Measurements from ENCODE around the gene SPTBN1. TPM values are rescaled to one million over a fixed set of nuclear protein-coding genes. Genes with fewer than 3 reads are reported as not detected.

The SPTBN1 gene
- total and polyA plus RNA-seq, 2 of the 13 experiments (the other 11 are each of a cell fraction or from before 2014, with no cell fraction given): 123 to 299 TPM

- TF ChIP-seq HDAC1 (CRISPR knock-in tag; IDR thresholded peaks at IDR 0.05) (peak; percentile 90), TFAP4 (IDR thresholded peaks at IDR 0.05; ENCODE audit: borderline replicate concordance, low read depth) (peak; percentile 56; the same call in 1 of the 2 replicates), ZMAT5 (CRISPR knock-in tag; IDR thresholded peaks at IDR 0.05; ENCODE audit: borderline replicate concordance, low read depth) (no peak), ZNF232 (CRISPR knock-in tag; IDR thresholded peaks at IDR 0.05; ENCODE audit: borderline replicate concordance) (peak; percentile 87), AKNA (CRISPR knock-in tag; IDR thresholded peaks at IDR 0.05; ENCODE audit: borderline replicate concordance) (peak; percentile 51; the same call in 1 of the 2 replicates), BRD4 (CRISPR knock-in tag; IDR thresholded peaks at IDR 0.05) (0 out of 2 replicates have a peak, but pooled peaks have one; percentile 52), MBD4 (IDR thresholded peaks at IDR 0.05; ENCODE audit: borderline replicate concordance, low read length) (peak; percentile 97), ZFP37 (CRISPR knock-in tag; IDR thresholded peaks at IDR 0.05; ENCODE audit: borderline replicate concordance) (peak; percentile 73; the same call in 1 of the 2 replicates), ZGPAT (CRISPR knock-in tag; IDR thresholded peaks at IDR 0.05) (peak; percentile 97), ZNF850 (CRISPR knock-in tag; conservative IDR thresholded peaks at IDR 0.05) (no peak), MED13 (CRISPR knock-in tag; IDR thresholded peaks at IDR 0.05) (peak; percentile 94), PBX3 (CRISPR knock-in tag; IDR thresholded peaks at IDR 0.05; ENCODE audit: borderline replicate concordance) (0 out of 2 replicates have a peak, but pooled peaks have one; percentile 35), ZBTB10 (CRISPR knock-in tag; IDR thresholded peaks at IDR 0.05; ENCODE audit: borderline replicate concordance) (peak; percentile 34; the same call in 1 of the 2 replicates), NCOA1 (CRISPR knock-in tag; IDR thresholded peaks at IDR 0.05) (no peak), MBNL3 (CRISPR knock-in tag; conservative IDR thresholded peaks at IDR 0.05) (no peak; the same call in 1 of the 2 replicates), ZNF598 (CRISPR knock-in tag; IDR thresholded peaks at IDR 0.05; ENCODE audit: borderline replicate concordance) (no peak)
Observed at GRCh38 chr2:54669677-54670484, 213.8 kb downstream of the SPTBN1 start (continued).
